HTR-8/SVneo (cell line): ENCODE results near the gene SP5.
"Not testable (repeated sequence)": the region's sequence is repeated elsewhere in the genome, so short reads cannot be mapped to it uniquely, and the experiment has no call there.

ENCODE experiments used
- DNase-seq: peaks from one replicate; pipeline ENCODE4 v3.0.0; 2011; ENCODE audit warnings: low spot score, mixed read lengths; ENCODE audit not compliant: insufficient read length
- FAIRE-seq: peaks from 2 replicates; lab custom pipeline; 2011; peaks lifted over from hg19 to GRCh38; lab: Jason Lieb, UNC

The SP5 gene

DNA sequence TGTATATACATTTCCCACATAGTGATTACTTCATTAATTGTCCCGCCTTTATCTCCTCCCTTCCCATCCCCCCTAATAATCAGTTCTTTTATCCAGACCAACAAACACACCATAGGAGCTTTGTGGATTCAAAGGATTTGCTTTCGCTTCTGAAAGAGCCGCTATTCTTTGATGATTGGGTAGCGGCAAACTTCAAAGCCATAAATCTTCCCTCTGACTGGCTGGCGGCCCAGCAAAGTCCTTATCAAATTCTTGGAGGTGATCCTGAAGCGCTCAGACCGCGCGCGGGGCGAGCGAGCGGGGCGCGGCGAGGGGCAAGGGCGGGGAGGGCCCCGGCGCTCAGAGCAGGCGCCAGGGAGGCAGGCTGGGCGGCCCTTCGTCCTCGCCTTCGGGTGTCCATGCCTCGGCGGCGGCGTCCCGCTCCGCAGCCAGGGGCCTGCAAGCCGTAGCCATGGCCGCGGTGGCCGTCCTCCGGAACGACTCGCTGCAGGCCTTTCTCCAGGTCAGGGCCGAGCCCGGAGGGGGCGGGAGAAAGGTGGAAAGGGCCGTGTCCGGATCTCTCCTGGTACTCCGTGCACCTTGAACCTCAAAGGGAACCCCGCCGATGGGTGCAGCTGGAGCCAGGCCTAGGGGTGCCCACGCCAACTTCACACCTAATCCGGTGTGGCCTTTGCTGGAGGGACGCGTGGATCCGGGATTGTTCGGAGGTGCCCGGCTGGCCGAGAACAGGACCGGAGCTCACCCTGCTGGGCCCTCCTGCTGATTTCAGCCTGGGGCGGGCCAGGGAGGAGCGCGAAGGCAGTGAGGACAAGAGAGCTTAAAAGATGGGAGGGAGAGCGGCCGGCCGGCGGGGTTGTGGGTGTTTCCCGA, at the start of gene SP5:
TSS of gene SP5 (plus strand) at position 276 of the 870 bp plus-strand sequence. CDS start at position 452, 176 bp downstream.
- peak; percentile 35 for DNase-seq
- no peak for FAIRE-seq

DNA sequence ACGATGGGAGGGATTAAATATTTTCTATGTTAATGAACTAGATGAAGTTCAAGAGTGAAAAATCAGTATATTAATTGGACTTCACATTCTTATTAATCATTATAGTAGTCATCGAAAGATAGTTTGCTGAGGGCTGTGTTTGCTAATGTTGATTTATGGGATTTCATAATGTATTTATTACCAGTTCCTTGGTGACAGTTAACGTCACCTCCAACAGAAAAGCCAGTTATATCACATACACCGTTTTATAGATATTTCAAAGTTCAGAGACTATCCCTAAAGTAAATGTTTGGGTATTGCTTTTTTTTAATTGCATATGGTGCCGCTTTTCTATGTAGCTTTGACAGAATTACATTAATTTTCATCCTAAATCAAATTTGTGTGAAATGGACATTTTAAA, 49.4 kb upstream of the SP5 start:
- FAIRE-seq (no peak), DNase-seq (no peak)

DNA sequence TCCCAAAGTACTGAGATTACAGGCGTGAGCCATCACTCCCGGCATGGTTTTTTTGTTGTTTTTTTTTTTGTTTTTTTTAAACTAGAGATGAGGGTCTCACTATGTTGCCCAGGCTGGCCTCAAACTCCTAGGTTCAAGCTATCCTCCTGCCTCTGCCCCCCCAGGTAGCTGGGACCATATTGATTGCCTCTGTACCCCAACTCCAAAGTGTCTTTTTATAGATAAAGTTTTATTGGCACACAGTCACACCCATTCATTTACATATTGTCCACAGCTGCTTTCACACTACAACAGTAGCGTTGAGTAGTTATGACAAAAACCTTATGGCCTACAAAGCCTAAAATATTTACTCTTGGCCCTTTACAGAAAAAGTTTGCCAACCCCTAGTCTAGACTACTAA, 45.2 kb upstream of the SP5 start:
- DNase-seq (no peak), FAIRE-seq (no peak)

DNA sequence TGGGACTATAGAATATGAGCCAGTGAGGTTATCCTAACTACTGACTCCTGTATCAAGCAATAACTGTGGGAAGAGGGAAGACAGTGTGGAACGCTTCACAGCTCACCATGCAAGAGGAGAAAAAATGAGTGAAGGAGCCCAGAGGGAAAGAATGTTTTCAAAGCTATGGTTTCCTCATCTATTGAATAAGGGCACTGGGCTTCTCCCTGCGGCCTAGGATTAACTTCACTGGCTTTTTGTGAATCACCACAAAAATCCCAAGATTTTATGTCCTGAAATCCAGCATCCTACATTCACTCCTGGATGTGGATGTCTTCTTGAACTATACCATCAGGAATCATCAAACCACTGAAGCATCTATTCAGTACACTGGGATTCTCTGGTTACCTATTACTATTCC, 44.5 kb upstream of the SP5 start:
- FAIRE-seq (no peak), DNase-seq (no peak)

GRCh38 chr2:170671079-170671478, 44.1 kb upstream of the SP5 start:
- DNase-seq (no peak), FAIRE-seq (no peak)

DNA sequence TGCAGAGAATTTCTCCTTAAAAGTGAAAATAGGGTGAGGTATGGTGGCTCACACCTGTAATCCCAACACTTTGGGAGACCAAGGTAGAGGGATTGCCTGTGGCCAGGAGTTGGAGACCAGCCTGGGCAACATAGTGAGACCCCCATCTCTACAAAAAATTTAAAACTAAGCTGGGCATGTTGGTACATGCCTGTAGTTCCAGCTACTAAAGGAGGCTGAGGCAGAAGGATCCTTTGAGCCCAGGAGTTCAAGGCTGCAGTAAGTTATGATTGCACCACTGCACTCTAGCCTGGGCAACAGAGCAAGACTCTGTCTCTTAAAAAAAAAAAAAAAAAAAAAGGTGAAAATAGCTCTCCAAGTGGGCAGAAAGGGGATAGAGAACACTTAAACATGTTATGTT, 40.9 kb upstream of the SP5 start:
- not testable (repeated sequence) for DNase-seq, FAIRE-seq

- FAIRE-seq (no peak), DNase-seq (no peak)
Measured at GRCh38 chr2:170675701-170676100, 39.4 kb upstream of the SP5 start.

DNA sequence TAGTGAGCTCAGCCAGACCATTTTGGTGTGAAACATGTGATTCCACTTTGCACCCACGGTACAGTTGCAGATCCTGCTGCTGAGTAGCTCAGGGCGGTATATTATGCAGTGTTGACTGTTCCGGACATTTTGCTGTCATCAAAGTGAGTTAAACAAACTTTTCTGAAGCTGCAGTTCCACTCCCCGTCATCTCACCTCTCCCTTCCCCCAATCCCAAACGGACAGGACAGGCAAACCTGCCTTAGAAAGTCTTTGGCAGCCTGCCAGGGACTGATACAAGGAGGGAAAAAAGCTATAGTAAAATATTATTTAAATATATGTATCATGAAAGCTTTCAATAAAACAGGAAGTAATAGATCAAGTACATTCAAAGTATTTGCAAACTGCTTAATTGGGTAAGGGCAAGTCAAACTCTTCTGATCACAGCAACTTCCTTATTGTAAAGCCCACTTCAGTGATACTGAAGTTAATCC, 35.5 kb upstream of the SP5 start:
- FAIRE-seq (no peak), DNase-seq (no peak)

DNA sequence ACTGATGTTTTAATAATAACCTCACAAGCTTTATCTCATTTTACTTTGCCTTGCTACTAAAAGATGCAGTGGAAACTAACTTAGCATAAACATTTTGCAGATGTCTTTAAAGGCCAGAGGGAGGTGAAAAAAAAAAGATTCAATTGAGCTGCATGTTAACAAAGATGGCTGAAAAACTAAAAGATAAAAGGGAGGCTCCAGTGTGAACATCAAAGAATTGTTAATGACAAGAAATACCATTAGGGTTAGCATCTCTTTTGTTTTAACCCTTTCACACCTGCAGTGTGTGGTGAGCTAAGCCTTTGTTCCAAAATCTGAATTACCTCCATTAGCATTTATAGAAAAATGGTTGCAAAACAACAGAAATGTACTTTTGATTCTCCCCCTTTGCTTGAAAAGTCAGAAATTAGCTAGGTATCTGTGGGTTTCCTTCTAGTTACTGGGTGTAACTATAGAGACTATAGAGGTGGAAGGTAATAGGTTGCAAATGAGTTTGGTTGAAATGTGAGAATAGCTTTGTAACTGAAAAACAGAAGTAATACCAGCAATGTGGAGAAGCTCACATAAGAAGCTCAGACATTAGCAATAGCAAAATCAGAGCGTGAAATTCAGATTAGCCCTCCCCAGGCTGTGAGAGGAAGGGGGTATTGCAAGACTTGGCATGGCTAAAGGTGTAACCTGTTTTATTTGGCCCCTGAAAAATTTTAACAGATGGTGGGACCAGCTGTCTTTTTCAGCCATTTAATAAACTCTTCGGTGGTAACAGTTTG, 34.8 kb upstream of the SP5 start:
- FAIRE-seq: no peak
- no peak for DNase-seq

GRCh38 chr2:170681311-170681710, 33.8 kb upstream of the SP5 start:
- DNase-seq (no peak), FAIRE-seq (no peak)

DNA sequence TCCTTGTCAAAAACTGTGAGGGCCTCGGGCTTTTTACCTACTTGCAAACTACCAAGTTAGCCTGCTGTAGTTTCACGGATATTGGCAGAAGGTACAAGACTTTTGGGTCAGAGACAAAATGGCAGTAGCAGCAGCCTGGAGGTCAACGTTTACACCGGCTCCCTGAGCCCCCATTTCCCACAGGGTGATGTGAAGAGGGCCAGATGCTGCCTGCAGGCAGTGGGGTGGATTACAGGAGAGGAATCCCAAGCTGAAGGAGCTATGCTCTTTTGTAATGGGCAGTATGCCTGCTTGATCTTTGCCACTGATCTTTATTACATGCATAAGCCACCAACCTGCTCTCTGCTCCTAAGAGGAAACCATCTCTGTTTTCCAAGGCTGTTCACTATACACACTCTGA, 29.5 kb upstream of the SP5 start:
- no peak for DNase-seq

DNA sequence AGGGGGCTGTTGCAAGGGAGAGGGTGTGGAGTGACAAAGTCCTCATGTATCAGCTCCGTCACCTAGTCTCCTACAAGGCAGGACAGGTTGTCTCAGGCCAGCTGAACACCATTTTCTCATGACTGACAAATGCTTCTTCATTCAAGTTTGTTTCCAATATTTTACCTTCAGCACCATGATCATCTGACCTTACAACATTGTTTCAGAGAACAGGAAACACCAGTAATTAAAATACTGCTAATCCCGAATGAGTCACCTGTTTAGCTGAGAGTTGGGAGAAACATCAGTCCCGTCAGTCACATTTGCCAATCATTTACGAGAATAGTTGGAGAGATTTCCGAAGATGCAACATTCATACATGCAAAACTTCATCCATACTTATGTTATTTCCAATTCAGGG, 25.7 kb upstream of the SP5 start:
- FAIRE-seq: no peak
- no peak for DNase-seq

More for the DNA sequence above, 29.5 kb upstream of the SP5 start:
- no peak for FAIRE-seq

DNA sequence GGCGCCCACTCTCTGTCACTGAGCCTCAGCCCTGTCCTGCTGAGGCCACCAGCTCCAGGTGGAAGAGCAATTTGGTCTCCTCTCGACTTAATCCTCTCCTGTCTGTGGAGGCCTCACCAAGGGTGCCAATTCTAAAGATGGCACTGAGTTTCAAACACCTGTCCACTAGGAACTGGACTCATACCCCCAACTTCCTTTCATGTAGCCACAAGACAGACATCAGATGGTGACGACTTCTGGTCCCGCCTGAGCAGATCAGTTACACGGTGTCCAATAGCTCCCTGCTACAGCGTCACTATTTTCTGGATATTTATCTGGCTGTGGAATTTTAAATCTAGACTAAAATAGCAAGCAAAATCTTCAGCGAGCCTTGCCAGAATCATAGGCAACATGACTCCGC, 24.5 kb upstream of the SP5 start:
- FAIRE-seq (no peak), DNase-seq (no peak)

DNA sequence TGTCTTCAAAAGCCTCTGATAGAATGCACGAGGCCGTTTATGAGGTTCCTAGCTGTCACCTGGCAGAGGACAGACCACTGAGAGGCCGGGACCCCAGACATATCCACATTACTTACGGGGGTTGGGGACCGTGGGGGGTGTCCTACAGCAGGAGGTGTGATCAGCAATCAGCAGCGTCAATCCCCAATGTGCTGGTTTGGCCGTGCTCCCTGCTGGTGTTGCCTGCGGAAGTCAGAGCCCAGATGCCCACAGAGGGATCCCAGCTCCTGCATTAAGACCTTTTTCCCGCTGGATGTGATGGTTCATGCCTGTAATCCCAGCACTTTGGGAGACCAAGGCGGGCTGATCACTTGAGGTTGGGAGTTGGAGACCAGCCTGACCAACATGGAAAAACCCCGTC, 20.8 kb upstream of the SP5 start:
- no peak for DNase-seq
- no peak for FAIRE-seq

DNA sequence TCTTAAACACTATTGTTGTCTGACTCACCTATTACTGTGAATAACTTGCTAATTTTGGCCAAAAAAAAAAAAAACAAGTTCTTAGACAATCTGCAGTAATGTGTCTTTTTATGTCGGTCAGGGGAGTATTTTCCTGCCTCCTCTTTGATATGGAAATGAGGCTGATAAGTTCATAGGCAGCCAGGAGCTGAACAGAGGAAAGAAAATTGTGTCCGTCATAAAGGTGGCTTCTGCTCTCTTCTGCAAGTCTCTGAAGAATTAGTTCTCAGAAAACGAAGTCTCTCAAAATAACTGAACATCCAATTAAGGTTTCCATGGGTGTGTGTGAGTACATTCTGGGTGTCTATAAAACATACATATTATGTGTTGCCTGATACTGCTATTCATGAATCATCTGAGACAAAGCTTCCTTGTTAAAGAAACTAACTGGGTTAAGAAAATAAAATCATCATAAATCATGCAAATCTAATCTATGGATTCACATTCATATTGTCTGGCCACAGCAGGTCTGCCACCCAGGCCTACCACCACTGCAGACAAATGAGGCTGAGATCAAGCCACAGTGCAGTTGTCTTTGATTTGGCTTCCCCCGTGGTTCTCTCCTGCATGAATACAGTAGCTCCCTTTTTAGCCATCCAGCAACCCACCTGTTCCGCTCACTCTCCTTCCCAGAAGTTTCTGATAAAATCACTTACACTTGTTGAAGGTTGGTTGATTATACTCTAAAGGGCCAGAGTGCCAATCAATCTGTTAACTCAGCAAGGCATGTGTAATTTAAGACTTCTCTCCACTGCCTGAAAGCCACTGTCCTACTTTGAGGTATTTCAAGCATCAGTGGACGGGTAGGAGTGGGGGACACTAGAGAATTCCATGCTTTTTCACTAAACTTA, 19.4 kb upstream of the SP5 start:
- DNase-seq: no peak
- FAIRE-seq: no peak

- DNase-seq (no peak), FAIRE-seq (no peak)
Measured at GRCh38 chr2:170696948-170697347, 18.2 kb upstream of the SP5 start.

- no peak for DNase-seq
- FAIRE-seq: no peak
Measured at GRCh38 chr2:170701011-170701410, 14.1 kb upstream of the SP5 start.

- DNase-seq (no peak), FAIRE-seq (no peak)
Measured at GRCh38 chr2:170703776-170704476, 11.2 kb upstream of the SP5 start.

DNA sequence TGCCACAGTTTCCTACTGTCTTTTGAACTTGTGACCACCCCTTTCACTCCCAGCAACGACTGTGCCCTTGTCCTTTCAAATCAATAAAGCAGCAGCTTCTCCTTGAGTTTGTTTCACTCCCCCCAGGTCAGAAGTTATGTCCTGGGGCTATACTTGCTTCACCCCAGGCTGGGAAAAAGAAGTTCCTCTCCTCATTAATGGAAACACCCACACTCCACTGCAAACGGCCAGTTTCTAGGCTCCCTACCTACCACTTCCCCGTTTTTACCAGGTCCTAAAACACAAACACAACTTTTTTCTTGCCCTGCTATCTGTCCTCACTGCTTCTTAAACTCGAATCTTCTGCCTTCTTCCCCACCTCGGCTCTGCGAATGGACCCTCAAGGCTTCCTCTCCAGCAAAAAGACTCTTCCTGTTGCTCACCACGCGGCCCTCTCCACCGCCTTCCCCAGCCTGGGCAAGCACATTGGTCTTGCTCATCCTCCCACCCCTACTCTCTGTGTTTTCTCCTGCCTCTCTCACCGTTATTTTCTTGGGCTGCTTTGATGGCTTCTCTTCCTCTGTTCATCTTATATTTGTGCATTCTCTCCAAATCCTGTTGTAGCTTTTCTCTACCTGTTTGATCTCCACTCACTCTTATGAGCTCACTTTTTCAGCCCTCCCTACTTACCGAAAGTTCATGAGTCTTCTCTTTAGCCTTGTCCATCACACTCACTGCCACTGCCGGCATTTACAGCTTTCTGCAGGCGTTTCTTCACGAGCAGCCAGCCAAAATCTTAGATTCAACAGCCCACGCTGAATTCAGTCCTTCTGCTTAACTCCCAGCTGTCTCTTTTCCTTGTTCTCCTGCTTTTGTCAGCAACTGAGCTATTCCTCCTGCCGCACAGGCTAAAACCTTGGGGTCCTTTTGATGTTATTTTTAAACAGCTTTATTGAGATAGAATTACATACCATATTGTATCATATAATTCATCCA, 7.0 kb upstream of the SP5 start:
- DNase-seq (no peak), FAIRE-seq (no peak)
